ENCODE measurements around the gene NSUN6.

The NSUN6 gene

GRCh38 chr10:18651324-18652007 lies at the start of gene NSUN6:
NSUN6 (minus strand) TSS chr10:18651587; CDS start chr10:18651203, 384 bp downstream.
- peak; percentile 21 for DNase-seq

DNA sequence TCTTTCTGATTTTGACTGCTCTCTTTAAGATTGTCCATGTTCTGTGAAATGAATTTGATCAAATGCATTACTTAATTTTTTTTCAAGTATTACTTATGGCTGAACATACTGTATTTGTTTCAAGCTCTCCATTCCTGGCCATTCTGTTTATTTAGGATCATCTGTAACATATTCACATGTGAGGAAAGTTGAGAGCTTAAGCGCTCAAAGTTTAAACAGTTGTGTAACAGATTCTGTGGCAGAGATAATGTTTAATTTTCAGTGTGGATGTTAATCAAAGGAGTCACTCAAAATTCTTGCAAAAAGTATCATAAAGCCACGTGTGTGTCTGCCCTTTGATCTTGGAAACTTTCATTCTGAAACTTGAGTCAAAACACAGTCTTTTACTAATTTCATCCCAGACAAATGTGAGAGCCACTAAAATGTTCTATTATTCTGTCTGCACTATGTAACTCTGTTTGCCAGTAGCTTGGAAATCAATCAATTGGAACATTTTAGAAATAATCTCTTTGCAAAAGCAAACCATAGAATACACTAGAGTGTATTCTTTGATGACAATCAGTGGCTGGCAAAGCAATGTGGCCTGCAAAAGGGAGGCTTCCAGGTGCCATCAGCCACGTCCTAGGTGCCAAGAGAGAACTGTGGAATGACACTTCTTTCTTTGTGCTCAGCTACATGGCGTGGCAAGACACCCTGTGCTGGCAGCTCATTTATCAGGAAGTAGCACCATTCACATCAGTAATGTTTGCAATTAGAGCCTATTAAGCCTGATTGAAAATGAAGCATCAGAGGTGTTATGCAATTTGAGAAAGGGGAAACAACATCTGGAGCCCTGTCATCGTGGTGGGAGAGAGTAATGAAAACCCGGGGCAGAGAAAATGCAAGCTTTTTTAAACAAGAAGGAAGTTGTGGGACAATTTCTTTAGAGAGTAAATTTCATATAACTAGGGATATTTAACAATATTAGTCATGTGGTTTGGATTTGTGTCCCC lies 48.8 kb upstream of the NSUN6 start:
- no peak for DNase-seq

DNA sequence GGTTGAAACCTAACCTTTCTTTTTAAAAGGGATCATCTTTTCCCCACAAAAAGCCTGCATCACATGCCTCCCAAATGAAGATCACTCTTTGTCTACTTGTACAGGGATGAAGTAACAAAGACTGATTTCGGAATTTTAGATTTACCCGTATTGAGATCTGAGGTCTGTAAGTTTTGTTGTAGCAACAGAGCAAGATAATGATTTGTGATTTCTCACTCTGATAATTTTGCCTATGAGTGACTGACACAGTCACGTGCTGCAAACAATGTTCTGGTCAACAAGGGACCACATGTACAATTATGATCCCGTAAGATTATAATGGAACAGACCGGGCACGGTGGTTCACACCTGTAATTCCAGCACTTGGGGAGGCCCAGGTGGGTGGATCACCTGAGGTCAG lies 39.2 kb upstream of the NSUN6 start:
- DNase-seq = no peak

DNA sequence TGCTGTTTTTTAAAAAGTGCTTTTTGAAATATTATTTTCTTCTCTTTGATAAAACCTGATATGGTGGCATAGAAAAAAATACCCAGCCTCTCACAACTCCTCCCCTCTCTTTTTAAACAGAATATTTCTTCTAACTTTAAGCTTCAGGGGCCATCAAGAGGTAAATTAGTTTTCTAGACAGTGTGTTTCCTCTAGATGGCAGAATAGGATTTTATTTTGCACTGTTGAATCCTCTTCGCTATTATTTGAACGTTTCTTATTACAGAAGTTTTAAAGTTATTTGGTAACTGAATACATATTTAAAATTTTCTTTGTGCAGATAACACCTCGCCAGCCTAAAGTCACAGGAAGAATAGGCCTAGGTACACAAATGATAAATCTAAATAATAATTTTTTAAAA lies 38.1 kb upstream of the NSUN6 start:
- no peak for DNase-seq

- DNase-seq = no peak
These were observed 36.3 kb upstream of the NSUN6 start for GRCh38 chr10:18687706-18688105.

- DNase-seq = no peak
These were observed 35.8 kb upstream of the NSUN6 start for GRCh38 chr10:18687195-18687594.

GRCh38 chr10:18685555-18685954 lies 34.2 kb upstream of the NSUN6 start:
- no peak for DNase-seq

DNA sequence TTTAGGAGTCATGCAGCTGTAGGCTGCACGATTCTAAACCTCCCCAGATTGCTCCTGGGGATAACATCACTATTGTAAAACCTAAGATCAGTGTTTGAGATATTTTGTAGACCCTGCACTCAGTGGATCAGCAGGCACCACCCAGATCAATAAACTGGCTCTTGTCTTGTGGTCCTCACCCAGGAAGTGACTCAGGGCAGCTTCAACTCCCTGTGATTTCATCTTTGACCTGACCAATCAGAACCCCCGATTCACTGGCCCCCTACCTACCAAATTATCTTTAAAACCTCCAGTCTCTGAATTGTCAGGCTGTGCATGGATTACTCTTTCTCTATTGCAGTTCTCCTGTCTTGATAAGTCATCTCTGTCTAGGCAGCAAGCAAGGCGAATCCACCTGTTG lies 33.6 kb upstream of the NSUN6 start:
- DNase-seq = no peak

- no peak for DNase-seq
These were observed 33.0 kb upstream of the NSUN6 start for GRCh38 chr10:18684416-18684815.

GRCh38 chr10:18683427-18683826 lies 32.0 kb upstream of the NSUN6 start:
- no peak for DNase-seq

GRCh38 chr10:18681971-18682411 lies 30.6 kb upstream of the NSUN6 start:
- DNase-seq = no peak

DNA sequence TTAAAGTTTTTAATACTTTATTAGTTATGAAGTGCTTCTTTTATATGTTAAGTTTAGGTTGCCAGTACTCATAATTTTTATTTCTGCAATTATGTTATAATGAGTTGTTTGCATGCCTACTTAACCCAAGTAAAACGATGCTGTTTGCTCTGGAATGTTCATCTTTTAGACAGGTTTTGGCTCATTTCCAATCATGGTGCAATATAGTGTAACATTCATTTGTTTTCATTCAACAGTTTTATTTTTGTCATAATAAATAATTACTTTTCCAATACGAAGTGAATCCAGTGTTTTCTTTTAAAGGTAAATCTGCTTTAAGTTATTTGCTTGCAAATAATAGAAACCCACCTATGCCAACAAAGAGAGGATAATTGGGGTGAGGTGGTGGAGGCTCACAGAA lies 30.0 kb upstream of the NSUN6 start:
- DNase-seq = no peak

- no peak for DNase-seq
These were observed 29.4 kb upstream of the NSUN6 start for GRCh38 chr10:18680754-18681153.

DNA sequence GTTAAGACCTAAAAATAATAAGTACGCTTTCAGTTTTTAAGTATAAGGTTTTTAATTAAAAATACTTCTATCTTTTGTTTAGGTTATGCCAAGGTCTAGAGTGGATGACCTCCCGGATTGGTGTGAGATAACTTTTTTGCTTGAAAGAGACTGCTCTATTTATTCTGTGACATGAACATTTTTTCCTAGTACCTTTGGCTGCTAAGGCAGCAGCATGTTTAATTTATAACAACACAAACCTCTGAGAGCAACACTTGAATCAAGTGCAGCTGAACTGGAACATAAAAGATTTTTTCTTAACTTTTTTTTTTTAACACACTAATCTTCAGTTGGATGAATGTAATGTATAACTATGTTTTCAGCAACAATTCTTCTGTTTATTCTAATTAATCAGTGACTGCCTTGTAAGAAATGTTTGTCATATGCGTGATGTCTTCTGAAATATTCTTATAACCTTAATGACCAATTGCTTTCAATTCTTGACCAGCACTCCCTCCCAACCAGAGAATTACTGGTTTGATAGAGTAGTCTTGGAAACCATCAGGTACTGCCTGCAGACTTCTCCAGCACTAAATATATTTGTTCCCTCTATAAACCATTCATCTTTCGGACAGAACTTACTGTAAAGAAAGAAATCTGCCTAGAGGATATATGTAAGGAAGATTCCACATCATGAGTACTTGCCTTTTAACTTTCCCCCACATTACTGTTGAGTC lies 23.9 kb upstream of the NSUN6 start:
- no peak for DNase-seq

GRCh38 chr10:18668026-18668425 lies 16.6 kb upstream of the NSUN6 start:
- no peak for DNase-seq

- no peak for DNase-seq
These were observed 15.4 kb upstream of the NSUN6 start for GRCh38 chr10:18666810-18667209.

GRCh38 chr10:18665815-18666558 lies 14.6 kb upstream of the NSUN6 start:
- no peak for DNase-seq

- no peak for DNase-seq
These were observed 13.6 kb upstream of the NSUN6 start for GRCh38 chr10:18664841-18665478.

GRCh38 chr10:18660816-18661431 lies 9.5 kb upstream of the NSUN6 start:
- DNase-seq = no peak

DNA sequence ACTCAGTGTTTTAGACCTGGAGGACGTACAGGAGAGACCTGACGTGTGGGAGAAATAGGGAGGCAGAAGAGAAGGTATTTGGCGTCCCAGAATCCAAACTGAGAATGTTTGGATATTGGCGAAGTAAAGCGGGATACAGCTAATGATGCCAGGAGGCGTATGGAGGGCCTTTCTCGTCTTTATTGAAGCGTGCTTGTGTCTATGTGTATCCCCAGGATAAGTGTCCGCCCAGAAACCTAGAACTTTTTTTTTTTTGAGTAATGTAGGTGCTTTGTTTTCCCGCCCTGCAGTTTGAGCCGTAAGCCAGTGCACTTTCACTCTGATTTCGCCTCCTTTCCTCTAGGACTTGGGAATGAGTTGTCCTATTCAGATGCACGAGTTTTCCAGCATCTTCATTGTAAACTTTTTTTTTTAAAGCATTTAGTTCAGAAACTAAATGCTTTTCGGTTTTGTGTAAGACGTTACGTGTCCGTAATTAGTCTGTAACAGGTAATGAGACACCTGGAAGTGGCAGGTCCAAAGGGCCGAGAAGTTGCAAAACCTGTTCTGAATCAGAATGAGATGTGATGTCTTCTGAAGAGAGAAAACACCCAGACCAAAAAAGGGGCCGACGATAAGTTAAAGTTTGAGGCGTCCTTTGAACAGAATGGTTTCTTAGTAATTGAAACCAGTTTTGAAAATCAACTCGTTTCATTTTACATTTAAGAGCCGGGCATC lies 8.6 kb upstream of the NSUN6 start:
- no peak for DNase-seq
